ENCODE measurements around the gene SMIM36.
"Not testable (repeated sequence)": the region's sequence is repeated elsewhere in the genome, so short reads cannot be mapped to it uniquely, and the experiment has no call there.

Gene SMIM36

GRCh38 chr17:55451203-55451641 lies 60.0 kb downstream of the SMIM36 start:
- peak; percentile 31 to 73 for DNase-seq (ENCODE audit: low read depth in 2 of 2)
- TF ChIP-seq CTCF (IDR thresholded peaks at IDR 0.05; ENCODE audit: low read depth, low read length): no peak
- H3K4me3 ChIP-seq (replicated peaks in 1 of 2; ENCODE audit: low read depth in 2 of 2, low read length in 2 of 2): no peak overlapping the region

GRCh38 chr17:55450232-55450825 lies 60.9 kb downstream of the SMIM36 start:
- H3K4me3 ChIP-seq (replicated peaks in 1 of 2; ENCODE audit: low read depth in 2 of 2, low read length in 2 of 2): no peak overlapping the region
- no peak for DNase-seq (ENCODE audit: low read depth in 2 of 2)
- no peak for TF ChIP-seq CTCF (IDR thresholded peaks at IDR 0.05; ENCODE audit: low read depth, low read length)

- peak; percentile 31 to 41 for DNase-seq (ENCODE audit: low read depth in 2 of 2)
- TF ChIP-seq CTCF (IDR thresholded peaks at IDR 0.05; ENCODE audit: low read depth, low read length): no peak
- H3K4me3 ChIP-seq (replicated peaks in 1 of 2; ENCODE audit: low read depth in 2 of 2, low read length in 2 of 2): no peak overlapping the region
These were observed 62.6 kb downstream of the SMIM36 start for GRCh38 chr17:55448681-55449080.

- H3K4me3 ChIP-seq (replicated peaks in 1 of 2; ENCODE audit: low read depth in 2 of 2, low read length in 2 of 2): no peak overlapping the region
- no peak for DNase-seq (ENCODE audit: low read depth in 2 of 2)
- no peak for TF ChIP-seq CTCF (IDR thresholded peaks at IDR 0.05; ENCODE audit: low read depth, low read length)
These were observed 64.6 kb downstream of the SMIM36 start for GRCh38 chr17:55446581-55447205.

DNA sequence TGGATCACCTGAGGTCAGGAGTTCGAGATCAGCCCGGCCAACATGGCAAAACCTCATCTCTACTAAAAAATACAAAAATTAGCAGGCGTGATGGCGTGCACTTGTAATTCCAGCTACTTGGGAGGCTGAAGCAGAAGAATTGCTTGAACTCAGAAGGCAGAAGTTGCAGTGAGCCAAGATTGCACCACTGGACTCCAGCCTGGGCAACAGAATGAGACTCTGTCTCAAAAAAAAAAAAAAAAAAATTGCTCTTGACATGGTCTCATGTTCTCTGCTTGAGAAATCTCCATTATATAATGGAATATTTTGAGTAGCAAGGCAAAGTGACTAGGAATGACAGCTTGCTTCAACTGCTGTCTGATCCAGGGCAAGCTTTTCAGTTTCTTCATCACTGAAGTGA lies 65.2 kb downstream of the SMIM36 start:
- H3K4me3 ChIP-seq (replicated peaks in 1 of 2; ENCODE audit: low read depth in 2 of 2, low read length in 2 of 2): not testable (repeated sequence)
- DNase-seq (ENCODE audit: low read depth in 2 of 2): peak in 1 of 2 donors; percentile 28

GRCh38 chr17:55444471-55445441 lies 66.5 kb downstream of the SMIM36 start:
- H3K4me3 ChIP-seq (replicated peaks in 1 of 2; ENCODE audit: low read depth in 2 of 2, low read length in 2 of 2): no peak overlapping the region
- peak; percentile 54 to 60 for DNase-seq (ENCODE audit: low read depth in 2 of 2)
- no peak for TF ChIP-seq CTCF (IDR thresholded peaks at IDR 0.05; ENCODE audit: low read depth, low read length)

DNA sequence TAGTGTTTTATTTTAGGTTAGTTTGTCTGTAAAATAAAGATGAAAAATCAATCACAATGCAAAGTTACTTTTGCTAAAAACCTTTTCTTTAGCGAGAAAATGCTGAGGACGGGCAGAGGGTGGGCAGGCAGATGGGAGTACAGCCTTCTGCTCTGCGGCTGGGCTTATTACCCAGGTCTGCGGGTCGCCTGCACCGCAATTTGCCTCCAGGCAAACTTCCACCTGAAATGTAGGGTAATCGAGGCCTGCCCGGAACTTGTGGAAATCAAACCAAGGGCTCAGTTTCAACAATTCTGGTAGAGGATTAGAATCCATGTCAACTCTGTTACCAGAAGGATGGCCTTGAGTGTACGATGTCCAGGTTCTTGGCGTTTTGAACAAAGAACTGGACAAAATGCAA lies 67.3 kb downstream of the SMIM36 start:
- TF ChIP-seq CTCF (IDR thresholded peaks at IDR 0.05; ENCODE audit: low read depth, low read length): no peak
- no peak overlapping the region for H3K4me3 ChIP-seq (replicated peaks in 1 of 2; ENCODE audit: low read depth in 2 of 2, low read length in 2 of 2)
- DNase-seq (ENCODE audit: low read depth in 2 of 2): no peak

Data from cardiac fibroblast (primary cell).